Keratinocyte (primary cell): ENCODE data around the gene DVL1. TPM values are rescaled to one million over a fixed set of nuclear protein-coding genes. Genes with fewer than 3 reads are reported as not detected.

ENCODE experiments used
- DNase-seq: peaks from one replicate; pipeline ENCODE4 v3.0.0-alpha.2; 2011; ENCODE audit warnings: low read depth, missing footprints, low spot score
- FAIRE-seq: peaks from 2 replicates; lab custom pipeline; 2011; peaks lifted over from hg19 to GRCh38; lab: Jason Lieb, UNC
- H2AFZ ChIP-seq: 2 replicates; pipeline ENCODE4 v1.6.0; 2012; ENCODE audit warnings: low read length, control low read depth, inconsistent platforms; ENCODE audit not compliant: control insufficient read depth
- H3K27ac ChIP-seq: 2 replicates; pipeline ENCODE4 v1.5.1; 2011; ENCODE audit warnings: low read length; ENCODE audit not compliant: control insufficient read depth, insufficient read depth
- H3K27me3 ChIP-seq: 3 replicates; pipeline ENCODE4 v1.6.0; 2011; ENCODE audit warnings: low read length; ENCODE audit not compliant: control insufficient read depth, insufficient read depth; ENCODE audit errors: extremely low read depth
- H3K36me3 ChIP-seq, 2 experiments: 2 replicates in 1 of 2; 3 replicates in 1 of 2; pipeline ENCODE4 v1.5.1; 2011; ENCODE audit warnings: low read length in 2 of 2, mild to moderate bottlenecking in 1 of 2; ENCODE audit not compliant: control insufficient read depth in 2 of 2, insufficient read depth in 2 of 2; ENCODE audit errors: extremely low read depth in 1 of 2
- H3K4me1 ChIP-seq: 3 replicates; pipeline ENCODE4 v1.5.1; 2011; ENCODE audit warnings: low read length; ENCODE audit not compliant: control insufficient read depth, insufficient read depth; ENCODE audit errors: extremely low read depth
- H3K4me2 ChIP-seq: 3 replicates; pipeline ENCODE4 v1.6.0; 2011; ENCODE audit warnings: low read depth, low read length; ENCODE audit not compliant: control insufficient read depth, insufficient read depth; ENCODE audit errors: extremely low read depth
- H3K4me3 ChIP-seq, 3 experiments: fragments of 200-600 bp in 1 of 3; sonication (generic) in 1 of 3; 2 replicates in 2 of 3; 3 replicates in 1 of 3; pipeline ENCODE4 v1.5.1; 2011 to 2016; ENCODE audit warnings: low read length in 3 of 3, mild to moderate bottlenecking in 3 of 3, control low read depth in 2 of 3, inconsistent platforms in 1 of 3, low read depth in 1 of 3, mixed read lengths in 1 of 3, mixed run types in 1 of 3, moderate library complexity in 1 of 3; ENCODE audit not compliant: control insufficient read depth in 2 of 3, insufficient read depth in 2 of 3; ENCODE audit errors: extremely low read depth in 1 of 3
- H3K79me2 ChIP-seq: 2 replicates; pipeline ENCODE4 v1.6.0; 2012; ENCODE audit warnings: low read length; ENCODE audit not compliant: control insufficient read depth, insufficient read depth
- H3K9ac ChIP-seq: 3 replicates; pipeline ENCODE4 v1.6.0; 2011; ENCODE audit warnings: low read length; ENCODE audit not compliant: control insufficient read depth, insufficient read depth; ENCODE audit errors: extremely low read depth
- H3K9me1 ChIP-seq: 3 replicates; pipeline ENCODE4 v1.6.0; 2011; ENCODE audit warnings: low read length; ENCODE audit not compliant: control insufficient read depth, insufficient read depth; ENCODE audit errors: extremely low read depth
- H3K9me3 ChIP-seq: 2 replicates; pipeline ENCODE4 v1.5.1; 2012; ENCODE audit warnings: low read depth, low read length; ENCODE audit not compliant: control insufficient read depth
- H4K20me1 ChIP-seq: 3 replicates; pipeline ENCODE4 v1.6.0; 2011; ENCODE audit warnings: low read length; ENCODE audit not compliant: control insufficient read depth, insufficient read depth; ENCODE audit errors: extremely low read depth
- CTCF ChIP-seq, 3 experiments: IDR thresholded peaks in 1 of 3; conservative IDR thresholded peaks in 1 of 3; optimal IDR thresholded peaks in 1 of 3; 2 replicates in 2 of 3; 3 replicates in 1 of 3; pipeline versions ENCODE3 to v1.5.1; 2011; ENCODE audit warnings: low read length in 3 of 3, mild to moderate bottlenecking in 3 of 3, moderate library complexity in 2 of 3, control low read depth in 1 of 3, inconsistent platforms in 1 of 3; ENCODE audit not compliant: insufficient read depth in 2 of 3; ENCODE audit errors: extremely low read depth in 1 of 3
- EZH2 ChIP-seq: IDR thresholded peaks from one replicate; pipeline ENCODE4 v1.6.1; 2012; ENCODE audit warnings: inconsistent platforms, mild to moderate bottlenecking, low read length, moderate library complexity
- dilution Hi-C: fragments of 300-500 bp; cut with MboI; formaldehyde crosslinking; loops from one replicate; pipeline ENCODE4 v1.7.0; 2020; ENCODE audit warnings: low sequenced_read_pairs; ENCODE audit not compliant: extremely low pct_ligation_motif_present
- polyA plus RNA-seq, 5 experiments: library from polyadenylated mRNA; depleted of rRNA in 3 of 5; stranded (reverse) in 3 of 5; stranded (forward) in 1 of 5; unstranded in 1 of 5; fragments of >200 nt; gene quantifications; 1 replicate in 1 of 5; 2 replicates in 3 of 5; 3 replicates in 1 of 5; pipeline versions ENCODE4 v1.2.1 to v1.2.3, GENCODE V29; 2011 to 2012; ENCODE audit warnings: missing spikeins in 2 of 5, low read depth in 1 of 5, low replicate concordance in 1 of 5

The DVL1 gene
- polyA plus RNA-seq, 1 donor (not counting 4 experiments of a cell fraction or from before 2014, with no cell fraction given), result 31.6 TPM

- H3K79me2 ChIP-seq, result no peaks in the 10 kb centered on the region
- no peak overlapping the region for H2AFZ ChIP-seq
- no peaks in the 10 kb centered on the region for H3K36me3 ChIP-seq
- H3K27me3 ChIP-seq, result peaks cover 5% of the 10 kb centered on the region
- H3K9me3 ChIP-seq, result no peaks in the 10 kb centered on the region
- dilution Hi-C loops, result no loop called here
- peaks cover 9% of the 10 kb centered on the region for H3K4me1 ChIP-seq
- H4K20me1 ChIP-seq, result peaks cover 6% of the 10 kb centered on the region
- H3K4me3 ChIP-seq, result no peak overlapping the region
- no peak overlapping the region for H3K9ac ChIP-seq
- H3K27ac ChIP-seq, result no peak overlapping the region
- no peak overlapping the region for H3K4me2 ChIP-seq
- no peak for DNase-seq
- no peaks in the 10 kb centered on the region for H3K9me1 ChIP-seq
- TF ChIP-seq CTCF (optimal IDR thresholded peaks at IDR 0.05 in 1 of 3, IDR thresholded peaks at IDR 0.05 in 1 of 3, conservative IDR thresholded peaks at IDR 0.05 in 1 of 3; ENCODE audit: extremely low read depth in 1 of 3, insufficient read depth in 2 of 3, low read length in 3 of 3), result no peak
- TF ChIP-seq EZH2, result no peak
- FAIRE-seq, result no peak
These were observed 56.4 kb downstream of the DVL1 start for GRCh38 chr1:1292851-1293250.

DNA sequence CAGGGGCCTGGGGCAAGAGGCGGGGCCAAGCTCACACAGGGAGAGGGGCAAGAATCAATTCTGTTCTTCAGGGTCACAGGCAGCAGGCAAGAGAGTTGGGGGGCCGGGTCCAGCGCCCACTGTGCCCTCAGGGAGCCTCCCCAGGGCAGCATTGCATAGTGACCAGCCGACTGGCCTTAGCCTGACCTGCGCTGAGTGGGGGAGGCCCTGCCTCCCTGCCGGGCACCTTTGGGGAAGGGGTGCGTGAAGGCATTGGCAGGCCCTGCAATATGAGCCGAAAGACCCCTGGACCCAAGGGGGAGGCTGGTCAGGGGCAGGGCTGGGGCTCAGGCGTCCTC, 56.8 kb downstream of the DVL1 start:
- Histone ChIP-seq H2AFZ (no peak overlapping the region), H3K27me3 (peaks cover 5% of the 10 kb centered on the region), H3K4me3 (no peak overlapping the region), H3K9ac (no peak overlapping the region), H4K20me1 (peaks cover 6% of the 10 kb centered on the region), H3K9me1 (no peaks in the 10 kb centered on the region), H3K4me1 (peaks cover 9% of the 10 kb centered on the region), H3K4me2 (no peak overlapping the region), H3K79me2 (no peaks in the 10 kb centered on the region), H3K9me3 (no peaks in the 10 kb centered on the region), H3K27ac (no peak overlapping the region), H3K36me3 (no peaks in the 10 kb centered on the region)
- DNase-seq, result no peak
- dilution Hi-C loops, result no loop called here
- TF ChIP-seq EZH2 (no peak), CTCF (optimal IDR thresholded peaks at IDR 0.05 in 1 of 3, IDR thresholded peaks at IDR 0.05 in 1 of 3, conservative IDR thresholded peaks at IDR 0.05 in 1 of 3; ENCODE audit: extremely low read depth in 1 of 3, insufficient read depth in 2 of 3, low read length in 3 of 3) (no peak)
- FAIRE-seq, result no peak
